Muscle layer of colon (tissue), 2 donors: ENCODE measurements around the gene R3HCC1L.

ENCODE experiments used
- H3K27ac ChIP-seq: one replicate; pipeline ENCODE4 v1.7.0; 2013; ENCODE audit warnings: low read depth, mild to moderate bottlenecking, low read length, moderate library complexity
- H3K27me3 ChIP-seq, 2 donors: one replicate each; pipeline ENCODE4 v1.7.0; 2013; ENCODE audit warnings: low read length in 2 of 2, mild to moderate bottlenecking in 2 of 2; ENCODE audit not compliant: insufficient read depth in 2 of 2, control insufficient read depth in 1 of 2
- H3K36me3 ChIP-seq: one replicate; pipeline ENCODE4 v1.7.0; 2013; ENCODE audit warnings: mild to moderate bottlenecking, low read length; ENCODE audit not compliant: insufficient read depth
- H3K4me1 ChIP-seq: one replicate; pipeline ENCODE4 v1.7.0; 2013; ENCODE audit warnings: mild to moderate bottlenecking, low read length; ENCODE audit not compliant: insufficient read depth
- H3K4me3 ChIP-seq, 2 donors: one replicate each; pipeline ENCODE4 v1.7.0; 2013; ENCODE audit warnings: low read length in 2 of 2, low read depth in 1 of 2, mild to moderate bottlenecking in 1 of 2, moderate library complexity in 1 of 2
- H3K9ac ChIP-seq: one replicate; pipeline ENCODE4 v1.7.0; 2013; ENCODE audit warnings: low read length
- H3K9me3 ChIP-seq: one replicate; pipeline ENCODE4 v1.7.0; 2013; ENCODE audit warnings: mild to moderate bottlenecking, low read length
- donor health status: abdominal sarcoma.
- donor health status: Adenocarcinoma of cecum.

Gene R3HCC1L

GRCh38 chr10:98134431-98135221, at the start of gene R3HCC1L:
TSS of gene R3HCC1L (plus strand) at chr10:98134657. CDS start at chr10:98208115, 73,458 bp downstream.
- Histone ChIP-seq H3K4me3 (peak within 1 kb of the TSS; percentile 75 to 94), H3K27ac (peak within 1 kb of the TSS; percentile 91), H3K9me3 (no peaks in the 10 kb centered on the region), H3K9ac (peak within 1 kb of the TSS; percentile 81), H3K27me3 (no peaks in the 10 kb centered on the region), H3K4me1 (peaks cover 7% of the 10 kb centered on the region), H3K36me3 (no peaks in the 10 kb centered on the region)

DNA sequence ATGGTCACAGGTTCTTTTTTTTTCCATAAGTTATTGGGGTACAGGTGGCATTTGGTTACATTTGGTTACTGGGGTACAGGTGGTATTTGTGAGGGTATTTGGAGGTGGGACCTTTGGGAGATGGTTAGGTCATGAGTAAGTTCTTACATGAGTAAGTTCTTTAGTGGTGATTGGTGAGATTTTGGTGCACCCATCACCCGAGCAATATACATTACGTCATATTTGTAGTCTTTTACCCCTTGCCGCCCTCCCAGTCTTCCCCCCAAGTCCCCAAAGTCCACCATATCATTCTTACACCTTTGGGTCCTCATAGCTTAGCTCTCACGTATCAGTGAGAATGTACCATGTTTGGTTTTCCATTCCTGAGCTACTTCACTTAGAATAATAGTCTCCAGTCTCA, 49.2 kb upstream of the R3HCC1L start:
- H3K36me3 ChIP-seq: no peaks in the 10 kb centered on the region
- H3K4me3 ChIP-seq: no peak overlapping the region
- H3K27me3 ChIP-seq: no peaks in the 10 kb centered on the region
- H3K4me1 ChIP-seq: no peaks in the 10 kb centered on the region
- H3K9me3 ChIP-seq: no peaks in the 10 kb centered on the region
- H3K9ac ChIP-seq: no peak overlapping the region
- H3K27ac ChIP-seq: no peak overlapping the region

GRCh38 chr10:98086837-98087708, 47.4 kb upstream of the R3HCC1L start:
- Histone ChIP-seq H3K4me3 (no peak overlapping the region), H3K4me1 (no peaks in the 10 kb centered on the region), H3K27ac (no peak overlapping the region), H3K27me3 (no peaks in the 10 kb centered on the region), H3K9ac (no peak overlapping the region), H3K9me3 (no peaks in the 10 kb centered on the region), H3K36me3 (no peaks in the 10 kb centered on the region)

GRCh38 chr10:98088186-98088971, 46.1 kb upstream of the R3HCC1L start:
- H3K4me3 ChIP-seq: no peak overlapping the region
- H3K27me3 ChIP-seq: no peaks in the 10 kb centered on the region
- H3K4me1 ChIP-seq: no peaks in the 10 kb centered on the region
- H3K36me3 ChIP-seq: no peaks in the 10 kb centered on the region
- H3K9ac ChIP-seq: no peak overlapping the region
- H3K27ac ChIP-seq: no peak overlapping the region
- H3K9me3 ChIP-seq: no peaks in the 10 kb centered on the region

GRCh38 chr10:98090822-98091221, 43.6 kb upstream of the R3HCC1L start:
- Histone ChIP-seq H3K9me3 (no peaks in the 10 kb centered on the region), H3K27me3 (no peaks in the 10 kb centered on the region), H3K4me3 (no peak overlapping the region), H3K9ac (no peak overlapping the region), H3K36me3 (no peaks in the 10 kb centered on the region), H3K4me1 (no peaks in the 10 kb centered on the region), H3K27ac (no peak overlapping the region)

GRCh38 chr10:98096316-98096715, 38.1 kb upstream of the R3HCC1L start:
- H3K9me3 ChIP-seq: no peaks in the 10 kb centered on the region
- H3K36me3 ChIP-seq: no peaks in the 10 kb centered on the region
- H3K27ac ChIP-seq: no peak overlapping the region
- H3K9ac ChIP-seq: no peak overlapping the region
- H3K27me3 ChIP-seq: no peaks in the 10 kb centered on the region
- H3K4me3 ChIP-seq: no peak overlapping the region
- no peaks in the 10 kb centered on the region for H3K4me1 ChIP-seq

DNA sequence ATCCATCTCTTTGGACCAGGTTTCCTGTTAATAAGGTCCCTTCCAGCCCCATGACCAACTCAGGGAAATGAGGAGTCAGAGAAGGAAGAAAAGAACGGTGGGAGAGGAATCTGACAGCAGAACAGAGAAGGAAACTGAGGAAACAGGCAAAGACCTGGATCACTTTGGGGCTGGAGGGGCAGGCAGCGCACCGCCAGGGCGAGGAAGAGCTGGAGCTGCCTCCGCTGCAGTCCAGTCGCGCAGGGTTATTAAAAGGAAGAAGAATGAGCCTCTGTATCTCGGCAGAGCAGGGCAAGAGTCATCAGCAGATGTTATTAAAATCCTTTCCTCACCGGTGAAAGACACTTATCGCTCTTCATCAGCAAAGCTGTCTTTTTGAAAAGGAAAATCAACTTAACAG, 37.7 kb upstream of the R3HCC1L start:
- Histone ChIP-seq H3K4me3 (no peak overlapping the region), H3K4me1 (no peaks in the 10 kb centered on the region), H3K27ac (no peak overlapping the region), H3K27me3 (no peaks in the 10 kb centered on the region), H3K9me3 (no peaks in the 10 kb centered on the region), H3K9ac (no peak overlapping the region), H3K36me3 (no peaks in the 10 kb centered on the region)

DNA sequence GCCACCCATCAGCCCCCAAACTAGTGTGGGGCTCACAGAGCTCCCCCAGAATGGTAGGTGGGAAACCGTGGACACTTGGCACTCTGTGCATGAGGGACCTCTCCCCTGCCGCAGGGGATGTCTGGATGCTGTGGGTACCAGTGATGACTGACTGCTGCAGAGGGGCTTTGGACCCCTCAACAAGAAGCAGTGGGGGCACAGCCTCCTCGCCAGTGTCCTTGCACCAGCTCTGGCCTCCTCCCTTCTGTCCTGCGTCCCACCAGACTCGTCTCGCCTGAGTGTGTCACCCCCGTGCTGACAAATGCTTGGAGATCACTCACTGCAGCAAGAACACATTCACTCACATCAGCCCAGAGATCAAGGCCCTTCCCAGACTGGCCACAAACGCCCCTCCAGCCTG, 37.3 kb upstream of the R3HCC1L start:
- Histone ChIP-seq H3K9me3 (no peaks in the 10 kb centered on the region), H3K36me3 (no peaks in the 10 kb centered on the region), H3K27ac (no peak overlapping the region), H3K27me3 (no peaks in the 10 kb centered on the region), H3K4me1 (no peaks in the 10 kb centered on the region), H3K4me3 (no peak overlapping the region), H3K9ac (no peak overlapping the region)

DNA sequence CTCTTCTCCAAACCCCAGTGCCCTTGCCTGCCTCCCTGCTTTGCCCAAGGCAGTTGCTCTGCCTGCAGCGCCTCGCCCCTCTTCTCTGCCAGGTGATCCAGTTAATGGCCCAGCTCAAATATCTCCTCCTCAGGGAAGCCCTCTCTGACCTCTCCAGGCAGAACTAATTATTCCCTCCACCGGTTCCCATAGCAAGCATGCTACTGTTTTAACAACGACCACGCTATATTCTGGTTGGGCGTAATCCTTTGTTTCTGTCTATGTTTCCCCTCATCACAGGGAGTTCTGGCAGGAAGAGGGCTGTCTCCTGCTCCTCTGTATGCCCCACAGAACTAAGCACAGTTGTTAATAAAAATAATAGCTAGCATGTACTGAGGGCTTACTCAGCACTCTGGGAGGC, 36.8 kb upstream of the R3HCC1L start:
- H3K4me1 ChIP-seq: no peaks in the 10 kb centered on the region
- no peak overlapping the region for H3K27ac ChIP-seq
- H3K36me3 ChIP-seq: no peaks in the 10 kb centered on the region
- H3K9me3 ChIP-seq: no peaks in the 10 kb centered on the region
- no peak overlapping the region for H3K9ac ChIP-seq
- H3K4me3 ChIP-seq: no peak overlapping the region
- no peaks in the 10 kb centered on the region for H3K27me3 ChIP-seq

- no peaks in the 10 kb centered on the region for H3K36me3 ChIP-seq
- H3K4me1 ChIP-seq: no peaks in the 10 kb centered on the region
- H3K4me3 ChIP-seq: no peak overlapping the region
- H3K9ac ChIP-seq: no peak overlapping the region
- H3K27ac ChIP-seq: no peak overlapping the region
- no peaks in the 10 kb centered on the region for H3K27me3 ChIP-seq
- no peaks in the 10 kb centered on the region for H3K9me3 ChIP-seq
Observed at GRCh38 chr10:98098247-98098646, 36.2 kb upstream of the R3HCC1L start.

GRCh38 chr10:98100476-98100875, 34.0 kb upstream of the R3HCC1L start:
- Histone ChIP-seq H3K4me1 (no peaks in the 10 kb centered on the region), H3K27me3 (no peaks in the 10 kb centered on the region), H3K4me3 (no peak overlapping the region), H3K9me3 (no peaks in the 10 kb centered on the region), H3K36me3 (no peaks in the 10 kb centered on the region), H3K9ac (no peak overlapping the region), H3K27ac (no peak overlapping the region)
